ENCODE data around the gene RHOBTB1.
"Not testable (repeated sequence)": the region's sequence is repeated elsewhere in the genome, so short reads cannot be mapped to it uniquely, and the experiment has no call there.

RHOBTB1 gene

GRCh38 chr10:60944058-60944909, at the start of gene RHOBTB1:
TSS of gene RHOBTB1 (minus strand) at chr10:60944185. CDS start at chr10:60911542, 32,643 bp downstream.
- in situ Hi-C loops (cut with HindIII; ENCODE audit: low sequenced_read_pairs) = no loop called here

GRCh38 chr10:60992636-60993035, 48.7 kb upstream of the RHOBTB1 start:
- in situ Hi-C loops (cut with HindIII; ENCODE audit: low sequenced_read_pairs) = no loop called here

- in situ Hi-C loops (cut with HindIII; ENCODE audit: low sequenced_read_pairs) = no loop called here
Measured at GRCh38 chr10:60990663-60991062, 46.7 kb upstream of the RHOBTB1 start.

- in situ Hi-C loops (cut with HindIII; ENCODE audit: low sequenced_read_pairs) = no loop called here
Measured at GRCh38 chr10:60989400-60989876, 45.5 kb upstream of the RHOBTB1 start.

- in situ Hi-C loops (cut with HindIII; ENCODE audit: low sequenced_read_pairs) = no loop called here
Measured at GRCh38 chr10:60986791-60987190, 42.8 kb upstream of the RHOBTB1 start.

GRCh38 chr10:60985951-60986350, 42.0 kb upstream of the RHOBTB1 start:
- in situ Hi-C loops (cut with HindIII; ENCODE audit: low sequenced_read_pairs) = no loop called here

GRCh38 chr10:60980997-60981396, 37.0 kb upstream of the RHOBTB1 start:
- in situ Hi-C loops (cut with HindIII; ENCODE audit: low sequenced_read_pairs) = no loop called here

- in situ Hi-C loops (cut with HindIII; ENCODE audit: low sequenced_read_pairs) = no loop called here
Measured at GRCh38 chr10:60979667-60980104, 35.7 kb upstream of the RHOBTB1 start.

- in situ Hi-C loops (cut with HindIII; ENCODE audit: low sequenced_read_pairs) = no loop called here
Measured at GRCh38 chr10:60978287-60979115, 34.5 kb upstream of the RHOBTB1 start.

GRCh38 chr10:60977161-60978122, 33.5 kb upstream of the RHOBTB1 start:
- in situ Hi-C loops (cut with HindIII; ENCODE audit: low sequenced_read_pairs) = no loop called here

GRCh38 chr10:60976687-60977086, 32.7 kb upstream of the RHOBTB1 start:
- in situ Hi-C loops (cut with HindIII; ENCODE audit: low sequenced_read_pairs) = no loop called here

GRCh38 chr10:60975716-60976115, 31.7 kb upstream of the RHOBTB1 start:
- in situ Hi-C loops (cut with HindIII; ENCODE audit: low sequenced_read_pairs) = no loop called here

GRCh38 chr10:60974463-60975149, 30.6 kb upstream of the RHOBTB1 start:
- in situ Hi-C loops (cut with HindIII; ENCODE audit: low sequenced_read_pairs) = no loop called here

- in situ Hi-C loops (cut with HindIII; ENCODE audit: low sequenced_read_pairs) = no loop called here
Measured at GRCh38 chr10:60973086-60973485, 29.1 kb upstream of the RHOBTB1 start.

- in situ Hi-C loops (cut with HindIII; ENCODE audit: low sequenced_read_pairs) = not testable (repeated sequence)
Measured at GRCh38 chr10:60972181-60972580, 28.2 kb upstream of the RHOBTB1 start.

- in situ Hi-C loops (cut with HindIII; ENCODE audit: low sequenced_read_pairs) = no loop called here
Measured at GRCh38 chr10:60970526-60970925, 26.5 kb upstream of the RHOBTB1 start.

GRCh38 chr10:60968504-60968903, 24.5 kb upstream of the RHOBTB1 start:
- in situ Hi-C loops (cut with HindIII; ENCODE audit: low sequenced_read_pairs) = no loop called here

- in situ Hi-C loops (cut with HindIII; ENCODE audit: low sequenced_read_pairs) = no loop called here
Measured at GRCh38 chr10:60967854-60968484, 24.0 kb upstream of the RHOBTB1 start.

GRCh38 chr10:60967260-60967659, 23.3 kb upstream of the RHOBTB1 start:
- in situ Hi-C loops (cut with HindIII; ENCODE audit: low sequenced_read_pairs) = no loop called here
